SU-DHL-6 (cell line): ENCODE measurements around the gene SORL1.

ENCODE experiments used
- CTCF ChIP-seq: fragments of 200-600 bp; sonication (generic); IDR thresholded peaks from one replicate; pipeline ENCODE4 v1.5.1; 2017; ENCODE audit warnings: antibody characterized with exemption, mild to moderate bottlenecking, low read length, moderate library complexity; ENCODE audit not compliant: insufficient read depth, poor library complexity, severe bottlenecking
- EZH2phosphoT487 ChIP-seq: fragments of 200-600 bp; sonication (generic), shearing (Covaris generic); conservative IDR thresholded peaks from 2 replicates; pipeline ENCODE4 v1.6.1; 2018; ENCODE audit warnings: mild to moderate bottlenecking, antibody characterized with exemption, low read length, moderate library complexity, mixed read lengths

GRCh38 chr11:121408830-121409229 lies 43.3 kb upstream of the SORL1 start:
- no peak for TF ChIP-seq CTCF
- no peak for TF ChIP-seq EZH2phosphoT487
